ENCODE data around the gene RAB26.
A peak's percentile ranks its signal among the peaks of the same experiment; 100 is the strongest.

The RAB26 gene

GRCh38 chr16:2178321-2179106 is 30.1 kb downstream of the RAB26 start:
- DNase-seq (ENCODE audit: low spot score), result no peak

- no peak for DNase-seq (ENCODE audit: low spot score)
Observed at GRCh38 chr16:2179107-2179501, 30.7 kb downstream of the RAB26 start.

DNA sequence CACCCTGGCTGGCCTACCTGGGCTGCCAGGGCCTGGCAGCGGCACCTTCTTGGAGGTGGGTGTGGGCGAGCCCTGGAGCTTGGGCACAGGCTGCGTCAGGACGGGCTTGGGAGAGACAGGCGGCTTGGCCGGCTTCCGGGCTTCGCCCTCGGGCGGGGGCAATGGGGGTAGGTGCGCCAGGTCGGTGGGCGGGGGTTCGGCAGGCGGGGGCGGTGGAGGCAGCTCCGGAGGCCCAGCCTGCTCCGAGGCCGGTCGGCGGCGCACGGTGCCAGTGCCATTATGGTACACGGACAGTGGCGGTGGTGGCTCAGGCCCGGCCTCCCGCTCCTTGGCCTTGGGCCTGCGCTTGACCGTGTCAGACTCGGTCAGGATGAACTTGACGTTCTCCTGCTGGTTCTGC is 31.2 kb downstream of the RAB26 start:
- DNase-seq (ENCODE audit: low spot score), result no peak

GRCh38 chr16:2180461-2180860 is 32.0 kb downstream of the RAB26 start:
- DNase-seq (ENCODE audit: low spot score), result no peak

- no peak for DNase-seq (ENCODE audit: low spot score)
Observed at GRCh38 chr16:2180962-2181923, 32.8 kb downstream of the RAB26 start.

DNA sequence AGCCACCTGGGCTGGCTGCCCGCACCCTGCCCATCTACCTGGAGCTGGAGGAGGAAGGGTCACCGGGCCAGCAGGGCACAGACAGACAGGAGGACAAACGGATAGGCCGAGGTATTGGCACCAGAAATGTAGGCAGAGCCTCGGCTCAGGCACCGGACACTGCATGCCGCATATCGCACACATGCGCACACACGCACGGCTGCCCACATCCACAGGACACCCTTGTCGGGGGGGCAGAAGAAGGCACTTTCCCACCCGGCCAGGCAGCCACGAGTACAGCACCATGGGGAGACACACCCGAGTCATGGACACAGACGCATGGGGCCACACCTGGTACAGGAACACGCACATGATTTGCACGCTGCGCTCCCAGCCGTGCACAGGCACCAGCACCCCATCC is 33.5 kb downstream of the RAB26 start:
- no peak for DNase-seq (ENCODE audit: low spot score)

DNA sequence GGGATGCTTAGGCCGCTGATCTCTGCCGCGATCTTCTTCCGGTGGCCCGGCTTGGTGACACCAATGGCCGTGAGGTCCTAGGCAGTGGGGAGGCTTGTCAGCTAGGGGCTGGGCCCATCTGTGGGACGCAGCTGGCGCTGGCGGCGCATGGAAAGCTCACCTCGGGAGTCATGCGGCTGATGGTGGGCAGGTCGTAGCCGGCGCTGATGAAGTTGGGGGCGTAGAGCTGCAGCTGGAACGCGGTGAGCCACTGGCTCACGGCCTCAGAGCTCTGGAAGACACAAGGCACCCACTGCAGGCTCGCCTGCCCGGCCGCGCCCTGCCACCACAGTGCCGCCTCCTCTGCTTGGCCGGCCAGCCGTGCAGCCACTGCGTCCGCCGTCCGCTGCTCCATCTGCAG is 35.2 kb downstream of the RAB26 start:
- no peak for DNase-seq (ENCODE audit: low spot score)

DNA sequence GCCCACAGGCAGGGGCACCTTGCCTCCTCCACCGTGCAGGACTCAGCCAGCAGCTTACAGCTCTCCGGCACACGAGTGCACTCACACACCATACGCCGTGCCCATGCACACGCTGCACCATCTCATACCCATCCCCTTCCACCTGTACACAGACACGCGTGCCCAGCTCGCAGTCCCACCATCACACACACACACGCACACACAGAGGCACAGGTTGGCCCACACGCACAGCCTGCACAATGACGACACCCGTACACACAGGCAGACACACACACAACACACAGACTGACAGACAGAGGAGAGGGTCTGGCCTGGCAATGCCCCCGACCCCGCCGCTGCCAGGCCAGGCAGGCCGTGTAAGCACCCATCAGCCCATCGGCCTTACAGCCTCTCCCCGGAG is 35.9 kb downstream of the RAB26 start:
- DNase-seq (ENCODE audit: low spot score), result no peak

- DNase-seq (ENCODE audit: low spot score), result no peak
Observed at GRCh38 chr16:2184962-2185361, 36.5 kb downstream of the RAB26 start.

GRCh38 chr16:2186064-2186463 is 37.6 kb downstream of the RAB26 start:
- no peak for DNase-seq (ENCODE audit: low spot score)

DNA sequence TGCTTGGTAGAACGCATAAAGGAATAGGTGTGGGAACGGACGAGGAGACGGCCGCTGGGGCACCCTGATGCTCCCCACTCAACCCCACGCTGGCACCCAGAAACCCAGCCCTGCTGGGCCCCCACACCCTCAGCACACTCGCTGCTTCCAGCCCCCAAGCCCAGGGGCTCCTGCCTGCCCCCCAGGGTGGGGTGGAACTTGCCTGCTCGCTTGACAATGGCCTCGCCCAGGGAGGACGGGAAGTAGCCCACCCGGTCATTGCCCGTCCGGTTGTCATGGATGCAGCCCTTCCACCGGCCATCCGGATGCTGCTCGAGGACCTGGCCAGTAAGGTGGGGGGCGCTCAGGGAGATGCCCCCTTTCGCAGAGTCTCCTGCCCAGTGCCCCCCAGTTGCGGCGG is 38.1 kb downstream of the RAB26 start:
- DNase-seq (ENCODE audit: low spot score), result no peak

- no peak for DNase-seq (ENCODE audit: low spot score)
Observed at GRCh38 chr16:2187212-2187611, 38.8 kb downstream of the RAB26 start.

GRCh38 chr16:2188395-2188794 is 40.0 kb downstream of the RAB26 start:
- DNase-seq (ENCODE audit: low spot score), result no peak

- no peak for DNase-seq (ENCODE audit: low spot score)
Observed at GRCh38 chr16:2189252-2189893, 40.9 kb downstream of the RAB26 start.

- no peak for DNase-seq (ENCODE audit: low spot score)
Observed at GRCh38 chr16:2190002-2190658, 41.7 kb downstream of the RAB26 start.

GRCh38 chr16:2190659-2191445 is 42.4 kb downstream of the RAB26 start:
- DNase-seq (ENCODE audit: low spot score), result no peak

GRCh38 chr16:2191446-2191706 is 43.0 kb downstream of the RAB26 start:
- no peak for DNase-seq (ENCODE audit: low spot score)

GRCh38 chr16:2194166-2194834 is 45.9 kb downstream of the RAB26 start:
- DNase-seq (ENCODE audit: low spot score), result no peak

- peak; percentile 93 for DNase-seq (ENCODE audit: low spot score)
Observed at GRCh38 chr16:2194852-2195321, 46.5 kb downstream of the RAB26 start.

DNA sequence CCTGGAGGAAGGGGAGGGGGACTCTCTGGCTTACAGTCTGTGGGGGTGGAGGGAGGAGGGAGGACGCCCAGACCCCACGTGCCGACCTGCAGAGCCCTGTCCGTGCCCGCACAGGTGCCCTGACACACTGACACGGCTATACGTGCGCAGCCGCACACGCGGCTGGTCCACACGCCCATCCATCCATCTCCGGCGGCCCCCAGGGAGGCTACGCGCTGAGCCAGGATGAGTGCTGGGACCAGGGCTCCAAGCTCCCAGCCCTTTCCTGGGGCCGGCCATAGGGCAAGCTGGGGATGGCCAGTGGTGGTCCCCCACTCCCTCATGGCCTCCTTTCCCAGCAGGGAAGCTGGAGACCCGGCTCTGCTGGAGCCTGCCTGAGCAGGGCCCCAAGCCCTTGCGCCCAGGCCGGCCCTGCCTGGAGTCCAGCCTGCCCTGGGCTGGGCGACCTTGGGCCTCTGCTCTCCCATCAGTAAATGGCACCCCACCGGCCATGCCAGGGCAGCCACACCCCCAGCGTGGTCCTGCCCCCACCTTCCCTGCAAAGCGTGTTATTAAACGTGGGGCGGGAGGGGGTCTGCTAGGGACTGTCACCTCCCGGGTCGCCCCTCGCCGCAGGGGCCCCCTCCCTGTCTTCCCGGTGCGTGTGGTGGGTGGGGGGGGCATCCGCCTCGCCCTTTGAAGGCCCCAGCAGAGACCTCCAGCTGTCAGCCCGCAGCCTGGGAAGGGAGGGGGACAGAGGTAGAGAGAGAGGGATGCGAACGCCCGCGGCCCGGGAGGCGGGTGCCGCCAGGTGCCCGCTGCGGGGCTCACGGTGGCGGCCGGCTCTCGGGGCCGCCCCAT is 47.1 kb downstream of the RAB26 start:
- no peak for DNase-seq (ENCODE audit: low spot score)
